HepG2 (cell line): ENCODE results near the gene EPHX1. TPM values are rescaled to one million over a fixed set of nuclear protein-coding genes. Genes with fewer than 3 reads are reported as not detected.

Experiments
- AKNA ChIP-seq: sonication (generic); formaldehyde crosslinking; IDR thresholded peaks from 2 replicates; pipeline ENCODE4 v1.4.0; 2020; ENCODE audit warnings: missing genetic modification reagents, borderline replicate concordance
- DNMT1 ChIP-seq: sonication (generic); formaldehyde crosslinking; IDR thresholded peaks from 2 replicates; pipeline ENCODE4 v1.5.1; 2020; ENCODE audit warnings: mild to moderate bottlenecking, missing genetic modification reagents
- GTF3A ChIP-seq: sonication (generic); formaldehyde crosslinking; conservative IDR thresholded peaks from 2 replicates; pipeline ENCODE4 v1.4.0; 2020; ENCODE audit warnings: mild to moderate bottlenecking, missing genetic modification reagents
- IKZF5 ChIP-seq: IDR thresholded peaks from 2 replicates; pipeline ENCODE4 v1.6.1; 2018; ENCODE audit warnings: missing genetic modification reagents, mild to moderate bottlenecking, missing compliant biosample characterization
- ISL2 ChIP-seq: sonication (generic); formaldehyde crosslinking; IDR thresholded peaks from 2 replicates; pipeline ENCODE4 v1.5.0; 2020; ENCODE audit warnings: missing genetic modification reagents
- KLF6 ChIP-seq: IDR thresholded peaks from 2 replicates; pipeline ENCODE4 v1.8.0; 2016; ENCODE audit warnings: missing biosample characterization, missing genetic modification reagents
- MAFF ChIP-seq: IDR thresholded peaks from 2 replicates; pipeline ENCODE4 v1.6.1; 2011; ENCODE audit warnings: low read depth, low read length, improper control_type of control experiment
- NR2F1 ChIP-seq, 2 experiments: fragments of 450-650 bp in 1 of 2; formaldehyde crosslinking in 1 of 2; IDR thresholded peaks; 2 replicates each; pipeline versions ENCODE4 v1.5.0 to v1.6.1; 2016 to 2020; ENCODE audit warnings: mild to moderate bottlenecking in 1 of 2, missing compliant biosample characterization in 1 of 2, missing genetic modification reagents in 1 of 2, moderate library complexity in 1 of 2
- PAXIP1 ChIP-seq: sonication (generic); formaldehyde crosslinking; conservative IDR thresholded peaks from 2 replicates; pipeline ENCODE4 v1.4.0; 2020; ENCODE audit warnings: mild to moderate bottlenecking, missing genetic modification reagents, moderate library complexity
- RELA ChIP-seq: sonication (generic); formaldehyde crosslinking; IDR thresholded peaks from 2 replicates; pipeline ENCODE4 v1.4.0; 2020; ENCODE audit warnings: missing genetic modification reagents
- ZNF136 ChIP-seq: sonication (generic); formaldehyde crosslinking; IDR thresholded peaks from 2 replicates; pipeline ENCODE4 v1.8.1; 2022; ENCODE audit warnings: low read depth, mild to moderate bottlenecking, moderate library complexity, missing genetic modification reagents
- ZNF20 ChIP-seq: sonication (generic); formaldehyde crosslinking; IDR thresholded peaks from 2 replicates; pipeline ENCODE4 v1.4.0; 2020; ENCODE audit warnings: mild to moderate bottlenecking, moderate library complexity, missing genetic modification reagents
- ZNF337 ChIP-seq: sonication (generic); formaldehyde crosslinking; IDR thresholded peaks from 2 replicates; pipeline ENCODE4 v1.5.1; 2020; ENCODE audit warnings: missing genetic modification reagents, low read depth, mild to moderate bottlenecking, borderline replicate concordance
- ZNF580 ChIP-seq: IDR thresholded peaks from 2 replicates; pipeline ENCODE4 v1.6.1; 2016; ENCODE audit warnings: low read depth, borderline replicate concordance
- ZNF792 ChIP-seq: IDR thresholded peaks from 2 replicates; pipeline ENCODE4 v1.6.1; 2016
- polyA plus RNA-seq, 8 experiments: library from polyadenylated mRNA; depleted of rRNA in 3 of 8; stranded (reverse) in 7 of 8; unstranded in 1 of 8; fragments of >200 nt; fragmentation: Illumina TruSeq in 4 of 8; extraction: Trizol in 4 of 8; gene quantifications; 2 replicates each; pipeline versions ENCODE4 v1.2.1 to v1.2.3, GENCODE V29; 2011 to 2016; ENCODE audit warnings: low read depth in 4 of 8, missing spikeins in 1 of 8, mixed read lengths in 1 of 8; ENCODE audit not compliant: insufficient read depth in 1 of 8
- total RNA-seq, 5 experiments: library from RNA; depleted of rRNA; stranded (reverse); fragments of >200 nt; fragmentation: Illumina TruSeq; extraction: Trizol; gene quantifications; 2 replicates each; pipeline ENCODE4 v1.2.3, GENCODE V29; 2016; ENCODE audit warnings: low read depth in 1 of 5
- TF ChIP-seq, protein P1 (sequence below): sonication (generic); formaldehyde crosslinking; IDR thresholded peaks from 2 replicates; pipeline ENCODE4 v1.9.0; 2022; ENCODE audit warnings: low read depth, missing genetic modification reagents

The EPHX1 gene
- total and polyA plus RNA-seq, 2 of the 13 experiments (the other 11 are each of a cell fraction or from before 2014, with no cell fraction given) = 27.7 to 36.5 TPM

DNA sequence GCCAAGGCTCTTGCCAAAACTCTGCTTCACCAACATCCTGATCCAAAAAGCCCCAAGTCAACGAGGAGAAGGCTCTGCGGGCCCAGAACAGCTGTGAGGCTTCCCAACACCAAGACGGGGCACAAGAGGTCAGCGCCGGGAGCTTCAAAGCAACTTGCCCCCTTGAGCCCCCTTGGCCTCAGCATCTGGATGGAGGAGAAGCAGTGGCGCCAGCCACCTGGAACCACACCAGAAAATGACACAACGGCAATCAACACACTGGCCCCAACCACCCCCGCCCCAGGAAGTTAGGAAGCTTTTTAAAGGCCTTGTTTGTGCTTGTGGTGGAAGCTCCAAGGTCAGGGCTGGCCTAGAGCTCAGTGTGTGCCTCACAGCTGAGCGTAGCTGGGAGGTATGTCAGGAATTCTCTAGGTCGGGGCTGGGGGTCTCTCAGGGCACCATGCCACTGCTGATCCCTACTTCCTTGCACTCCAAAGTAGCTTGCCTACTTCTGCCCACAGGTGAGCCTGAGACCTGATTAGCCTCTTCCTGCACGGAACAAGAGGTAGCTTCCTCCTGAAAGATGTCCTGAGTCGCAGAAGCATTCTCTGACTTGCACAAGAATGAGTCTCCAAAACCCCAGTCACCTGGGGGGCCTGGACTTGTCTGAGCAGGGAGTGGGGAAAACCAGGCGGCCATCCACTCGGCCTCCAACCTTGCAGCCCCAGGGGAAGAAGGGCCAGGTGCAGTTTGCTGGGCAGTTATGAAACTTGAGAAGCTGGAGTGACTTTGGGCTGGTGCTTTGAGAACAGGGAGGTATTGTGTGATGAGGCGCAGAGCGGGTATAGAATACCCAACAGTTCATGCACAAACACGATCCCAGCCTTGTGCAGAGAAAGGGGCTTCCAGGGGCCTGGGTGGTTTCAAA is 42.0 kb upstream of the EPHX1 start (continued):
- TF ChIP-seq GTF3A (CRISPR knock-in tag) (no peak), RELA (no peak), AKNA (CRISPR knock-in tag) (no peak), DNMT1 (CRISPR knock-in tag) (no peak), KLF6 (CRISPR knock-in tag) (no peak), PAXIP1 (CRISPR knock-in tag) (peak; percentile 79), ZNF20 (CRISPR knock-in tag) (no peak), ZNF580 (no peak; the same call in 1 of the 2 replicates), IKZF5 (CRISPR knock-in tag) (no peak), ZNF136 (no peak), ZNF337 (CRISPR knock-in tag) (no peak), ISL2 (CRISPR knock-in tag) (no peak; the same call in 1 of the 2 replicates), NR2F1 (CRISPR knock-in tag; IDR thresholded peaks at IDR 0.05) (peak in 1 of 2 experiments; percentile 69; a peak in 2 of 4 replicates), MAFF (no peak), ZNF792 (CRISPR knock-in tag) (no peak)
- TF ChIP-seq, protein P1, sequence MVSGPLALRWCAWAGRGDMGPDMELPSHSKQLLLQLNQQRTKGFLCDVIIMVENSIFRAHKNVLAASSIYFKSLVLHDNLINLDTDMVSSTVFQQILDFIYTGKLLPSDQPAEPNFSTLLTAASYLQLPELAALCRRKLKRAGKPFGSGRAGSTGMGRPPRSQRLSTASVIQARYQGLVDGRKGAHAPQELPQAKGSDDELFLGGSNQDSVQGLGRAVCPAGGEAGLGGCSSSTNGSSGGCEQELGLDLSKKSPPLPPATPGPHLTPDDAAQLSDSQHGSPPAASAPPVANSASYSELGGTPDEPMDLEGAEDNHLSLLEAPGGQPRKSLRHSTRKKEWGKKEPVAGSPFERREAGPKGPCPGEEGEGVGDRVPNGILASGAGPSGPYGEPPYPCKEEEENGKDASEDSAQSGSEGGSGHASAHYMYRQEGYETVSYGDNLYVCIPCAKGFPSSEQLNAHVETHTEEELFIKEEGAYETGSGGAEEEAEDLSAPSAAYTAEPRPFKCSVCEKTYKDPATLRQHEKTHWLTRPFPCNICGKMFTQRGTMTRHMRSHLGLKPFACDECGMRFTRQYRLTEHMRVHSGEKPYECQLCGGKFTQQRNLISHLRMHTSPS (CRISPR knock-in tag) = peak; percentile 42; the same call in 1 of the 2 replicates
